GM10266 (cell line): ENCODE results near the gene RETSAT.
"Not testable (repeated sequence)": the region's sequence is repeated elsewhere in the genome, so short reads cannot be mapped to it uniquely, and the experiment has no call there.

Source experiments
- DNase-seq: peaks from one replicate; pipeline ENCODE4 v3.0.0; 2012; ENCODE audit errors: extremely low spot score
- CTCF ChIP-seq: IDR thresholded peaks from 2 replicates; pipeline ENCODE4 v1.5.1; 2012; ENCODE audit warnings: mild to moderate bottlenecking, low read depth; ENCODE audit not compliant: control insufficient read depth, insufficient read depth; ENCODE audit errors: missing control alignments

RETSAT gene

GRCh38 chr2:85329181-85329651 is 25.1 kb downstream of the RETSAT start:
- TF ChIP-seq CTCF: no peak
- no peak for DNase-seq

DNA sequence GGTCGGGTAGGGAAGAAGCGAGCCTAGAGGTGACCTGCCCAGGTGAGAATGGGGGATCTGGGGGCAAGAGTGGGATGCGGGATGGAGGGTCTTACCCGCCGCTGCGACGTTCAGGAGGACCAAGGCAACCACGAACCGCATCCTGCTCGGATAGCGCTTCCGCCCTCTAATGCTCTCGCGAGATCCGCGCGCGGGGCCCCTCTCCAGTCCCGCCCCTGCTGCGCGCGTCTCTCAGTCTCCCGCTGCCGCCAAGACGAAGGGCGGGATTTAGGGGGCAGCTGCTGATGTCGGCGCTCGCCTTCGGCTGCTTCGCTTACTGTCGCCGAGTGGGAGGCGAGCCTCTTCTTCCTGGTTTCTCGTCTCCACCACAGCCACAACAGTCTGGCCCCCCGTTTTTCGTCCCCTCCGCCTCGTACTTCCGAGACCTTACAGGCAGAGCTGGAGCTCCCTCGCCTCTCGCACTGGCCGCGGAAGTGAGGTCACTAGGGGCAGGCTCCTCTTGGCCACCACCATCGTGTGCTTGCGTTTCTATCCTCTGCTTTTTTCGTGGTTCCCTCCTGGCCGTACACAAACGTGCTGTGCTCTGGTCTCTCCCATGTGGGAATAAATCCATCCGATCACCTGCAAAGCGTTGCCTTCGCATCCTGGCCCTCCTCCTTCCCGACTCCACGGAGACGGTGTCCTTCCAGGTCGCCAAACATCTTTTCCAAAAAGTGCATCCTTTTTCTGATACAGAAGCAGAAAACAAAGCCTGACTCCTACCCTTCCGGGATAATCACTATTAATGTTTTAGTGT is 26.3 kb downstream of the RETSAT start, which contains the start of gene TGOLN2:
Gene TGOLN2, minus strand, starts transcription at position 168 of the 796 bp plus-strand sequence. Its CDS starts 27 bp downstream, at position 141.
- no peak for TF ChIP-seq CTCF
- peak; percentile 94 for DNase-seq

DNA sequence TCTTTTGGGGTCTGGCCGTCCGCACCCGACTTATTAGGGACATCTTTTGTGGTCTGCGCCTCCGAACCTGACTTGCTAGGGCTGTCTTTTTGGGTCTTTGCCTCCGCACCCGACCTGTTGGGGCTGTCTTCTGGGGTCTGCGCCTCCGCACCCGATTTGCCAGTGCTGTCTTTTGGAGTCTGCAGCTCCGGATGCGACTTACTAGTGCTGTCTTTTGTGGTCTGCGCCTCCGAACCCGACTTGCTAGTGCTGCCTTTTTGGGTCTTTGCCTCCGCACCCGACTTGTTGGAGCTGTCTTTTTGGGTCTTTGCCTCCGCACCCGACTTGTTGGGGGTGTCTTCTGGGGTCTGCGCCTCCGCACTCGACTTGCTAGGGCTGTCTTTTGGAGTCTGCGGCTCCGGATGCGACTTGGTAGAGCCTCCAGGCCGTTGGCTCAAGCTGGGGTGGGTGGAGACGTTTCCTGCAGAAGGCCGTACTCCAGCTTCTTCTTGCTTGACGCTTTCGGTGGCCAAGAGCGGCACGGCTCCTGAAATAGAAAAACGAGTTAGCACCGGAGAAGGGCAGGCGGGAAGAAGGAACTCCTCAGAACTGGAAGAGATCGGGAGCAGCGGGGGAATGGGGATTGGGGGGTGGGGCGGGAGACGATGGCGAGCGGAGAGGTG is 27.0 kb downstream of the RETSAT start:
- peak; percentile 53 for DNase-seq
- TF ChIP-seq CTCF: no peak

- peak; percentile 50 for DNase-seq
- no peak for TF ChIP-seq CTCF
These were observed 27.7 kb downstream of the RETSAT start for GRCh38 chr2:85326406-85327159.

DNA sequence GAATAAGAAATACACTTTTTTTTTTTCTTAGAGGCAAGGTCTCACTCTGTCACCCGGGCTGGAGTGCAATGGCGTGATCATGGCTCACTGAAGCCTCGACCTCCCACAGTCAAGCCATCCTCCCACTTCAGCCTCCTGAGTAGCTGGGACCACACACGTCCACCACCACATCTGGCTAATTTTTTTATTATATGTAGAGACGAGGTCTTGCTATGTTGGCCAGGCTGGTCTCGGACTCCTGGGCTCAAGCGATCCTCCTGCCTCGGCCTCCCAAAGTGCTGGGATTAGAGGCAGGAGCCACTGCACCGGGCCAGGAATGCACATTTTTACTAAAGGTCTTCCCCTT is 28.9 kb downstream of the RETSAT start:
- TF ChIP-seq CTCF: no peak
- DNase-seq: no peak

- no peak for DNase-seq
- no peak for TF ChIP-seq CTCF
These were observed 29.5 kb downstream of the RETSAT start for GRCh38 chr2:85324639-85325465.

GRCh38 chr2:85323988-85324367 is 30.4 kb downstream of the RETSAT start:
- not testable (repeated sequence) for DNase-seq
